GM23338 (cell line): ENCODE measurements around the gene ZBTB7A. TPM values are rescaled to one million over a fixed set of nuclear protein-coding genes. Genes with fewer than 3 reads are reported as not detected.

ENCODE experiments used
- ATAC-seq: fragments of 200-7000 bp; cut with Tn5 transposase; 3 replicates; pipeline ENCODE4 v1.9.1; 2020
- DNase-seq: peaks from one replicate; pipeline ENCODE4 v3.0.0-alpha.2; 2015; ENCODE audit warnings: low spot score
- H2AFZ ChIP-seq: fragments of 200-600 bp; sonication (generic); 2 replicates; pipeline ENCODE4 v1.8.0; 2016; ENCODE audit warnings: antibody characterized with exemption, mild to moderate bottlenecking, moderate library complexity
- H3F3A ChIP-seq: fragments of 200-600 bp; sonication (generic); replicated peaks from 2 replicates; pipeline ENCODE4 v1.8.0; 2017; ENCODE audit warnings: antibody characterized with exemption, mixed run types, low read depth
- H3K27ac ChIP-seq: fragments of 200-600 bp; sonication (generic); 2 replicates; pipeline ENCODE4 v1.6.1; 2016; ENCODE audit warnings: low read depth
- H3K27me3 ChIP-seq: fragments of 200-600 bp; sonication (generic); 2 replicates; pipeline ENCODE4 v1.8.0; 2016; ENCODE audit warnings: mild to moderate bottlenecking, mixed run types, moderate library complexity; ENCODE audit not compliant: insufficient read depth
- H3K36me3 ChIP-seq: fragments of 200-600 bp; sonication (generic); 2 replicates; pipeline ENCODE4 v1.8.0; 2016; ENCODE audit warnings: mild to moderate bottlenecking; ENCODE audit not compliant: insufficient read depth
- H3K4me1 ChIP-seq: fragments of 200-600 bp; sonication (generic); 2 replicates; pipeline ENCODE4 v1.8.0; 2016; ENCODE audit warnings: mild to moderate bottlenecking, moderate library complexity; ENCODE audit not compliant: insufficient read depth
- H3K4me2 ChIP-seq: fragments of 200-600 bp; sonication (generic); 2 replicates; pipeline ENCODE4 v1.7.1; 2017; ENCODE audit warnings: mixed run types
- H3K4me3 ChIP-seq: fragments of 200-600 bp; sonication (generic); 2 replicates; pipeline ENCODE4 v1.6.1; 2016; ENCODE audit warnings: mixed run types
- H3K79me2 ChIP-seq: fragments of 200-600 bp; sonication (generic); replicated peaks from 2 replicates; pipeline ENCODE4 v1.8.0; 2017; ENCODE audit warnings: mild to moderate bottlenecking; ENCODE audit not compliant: insufficient read depth
- H3K9me2 ChIP-seq: fragments of 200-600 bp; sonication (generic); 2 replicates; pipeline ENCODE4 v1.8.0; 2017; ENCODE audit not compliant: insufficient read depth
- H4K20me1 ChIP-seq: fragments of 200-600 bp; sonication (generic); replicated peaks from 2 replicates; pipeline ENCODE4 v1.8.0; 2017; ENCODE audit warnings: mild to moderate bottlenecking; ENCODE audit not compliant: insufficient read depth
- H3K27ac Mint-ChIP-seq: 2 replicates; pipeline ENCODE4 v1.8.0; 2020; ENCODE audit warnings: inconsistent platforms, mild to moderate bottlenecking, moderate library complexity, mixed read lengths
- H3K27me3 Mint-ChIP-seq: 3 replicates; pipeline ENCODE4 v1.8.0; 2022; ENCODE audit warnings: low read depth, mild to moderate bottlenecking, moderate library complexity, mixed read lengths, inconsistent platforms; ENCODE audit not compliant: insufficient read depth, poor library complexity
- H3K36me3 Mint-ChIP-seq: 3 replicates; pipeline ENCODE4 v1.8.0; 2021; ENCODE audit warnings: low read depth, mild to moderate bottlenecking, inconsistent platforms, moderate library complexity, mixed read lengths
- H3K4me1 Mint-ChIP-seq: 3 replicates; pipeline ENCODE4 v1.8.0; 2020; ENCODE audit warnings: mild to moderate bottlenecking, inconsistent platforms, mixed read lengths
- H3K4me3 Mint-ChIP-seq: 3 replicates; pipeline ENCODE4 v1.8.0; 2021; ENCODE audit warnings: moderate library complexity, mild to moderate bottlenecking, inconsistent platforms, mixed read lengths
- H3K9me3 Mint-ChIP-seq: 3 replicates; pipeline ENCODE4 v1.8.0; 2020; ENCODE audit warnings: moderate library complexity, mild to moderate bottlenecking, inconsistent platforms, mixed read lengths
- CREB1 ChIP-seq: fragments of 250-450 bp; sonication (Bioruptor Pico); IDR thresholded peaks from 2 replicates; pipeline ENCODE4 v1.5.0; 2020; ENCODE audit warnings: low read depth, mild to moderate bottlenecking, moderate library complexity
- EZH2 ChIP-seq: fragments of 200-600 bp; sonication (generic); IDR thresholded peaks from one replicate; pipeline ENCODE4 v1.8.0; 2017; ENCODE audit warnings: antibody characterized with exemption, mild to moderate bottlenecking, low read depth; ENCODE audit not compliant: unreplicated experiment
- EZH2phosphoT487 ChIP-seq: fragments of 200-600 bp; sonication (generic); IDR thresholded peaks from one replicate; pipeline ENCODE4 v1.8.1; 2018; ENCODE audit warnings: antibody characterized with exemption; ENCODE audit not compliant: unreplicated experiment
- JUNB ChIP-seq: IDR thresholded peaks from one replicate; pipeline ENCODE4 v1.6.1; 2016; ENCODE audit warnings: antibody characterized with exemption; ENCODE audit not compliant: unreplicated experiment
- NANOG ChIP-seq: IDR thresholded peaks from 2 replicates; pipeline ENCODE4 v1.6.1; 2016; ENCODE audit warnings: antibody characterized with exemption, borderline replicate concordance
- POLR2AphosphoS5 ChIP-seq: IDR thresholded peaks from 2 replicates; pipeline ENCODE4 v1.6.1; 2016; ENCODE audit warnings: antibody characterized with exemption, low read depth
- ZNF114 ChIP-seq: fragments of 250-450 bp; sonication (Bioruptor Pico); IDR thresholded peaks from 2 replicates; pipeline ENCODE4 v1.5.0; 2020; ENCODE audit warnings: mild to moderate bottlenecking, moderate library complexity
- ZNF331 ChIP-seq: fragments of 250-450 bp; sonication (Bioruptor Pico); IDR thresholded peaks from 2 replicates; pipeline ENCODE4 v1.5.0; 2020; ENCODE audit warnings: low read depth, mild to moderate bottlenecking, moderate library complexity
- polyA plus RNA-seq: library from polyadenylated mRNA; unstranded; fragments of >200 nt; fragmentation: Nextera tagmentation; extraction: Ambion mirVana; gene quantifications from 2 replicates; pipeline ENCODE4 v1.2.1, GENCODE V29; 2016
- total RNA-seq: library from RNA; depleted of rRNA; stranded (reverse); fragments of >200 nt; shearing (Covaris generic); gene quantifications from 2 replicates; pipeline ENCODE4 v1.2.3, GENCODE V29; 2014
- TF ChIP-seq, protein P1 (sequence below), 2 experiments: fragments of 200-600 bp in 1 of 2; sonication (generic) in 1 of 2; conservative IDR thresholded peaks; 2 replicates each; pipeline versions ENCODE4 v1.5.1 to v1.6.1; 2016 to 2017; ENCODE audit warnings: antibody characterized with exemption in 2 of 2, low read depth in 2 of 2, mild to moderate bottlenecking in 2 of 2, moderate library complexity in 1 of 2
- TF ChIP-seq, protein P2 (sequence below): fragments of 250-450 bp; sonication (Bioruptor Pico); IDR thresholded peaks from 2 replicates; pipeline ENCODE4 v1.5.0; 2020; ENCODE audit warnings: mild to moderate bottlenecking, moderate library complexity
- TF ChIP-seq, protein P3 (sequence below): IDR thresholded peaks from one replicate; pipeline ENCODE4 v1.6.1; 2018; ENCODE audit warnings: antibody characterized with exemption; ENCODE audit not compliant: unreplicated experiment
- TF ChIP-seq, protein P4 (sequence below): IDR thresholded peaks from 2 replicates; pipeline ENCODE4 v1.6.1; 2016; ENCODE audit warnings: antibody characterized with exemption

Gene ZBTB7A
- total and polyA plus RNA-seq, 2 experiments from 2014 or later: 9.5 to 35.0 TPM

DNA sequence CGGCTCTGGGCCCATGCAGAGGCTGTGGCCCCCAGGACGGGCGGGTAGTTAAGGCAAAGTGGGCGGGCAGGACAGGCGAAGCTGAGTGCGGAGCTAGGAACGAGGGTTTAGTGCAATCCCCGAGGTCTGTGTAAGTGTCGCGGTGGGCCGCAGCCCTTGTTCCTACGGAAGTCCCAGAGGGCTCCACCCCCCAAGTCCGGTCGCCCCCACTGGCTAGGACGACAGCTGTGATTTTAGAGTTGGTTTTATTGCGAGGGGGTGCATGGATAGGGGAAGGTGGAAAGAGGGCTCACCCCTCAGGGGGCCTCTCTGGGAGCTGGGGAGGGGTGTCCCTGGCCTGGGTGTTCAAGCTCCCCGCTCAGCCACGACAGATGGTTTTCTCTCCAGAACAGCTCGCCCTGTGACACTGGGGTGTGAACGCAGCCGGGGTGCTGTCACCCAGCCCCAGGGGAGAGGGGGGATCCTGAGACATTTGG is 21.7 kb downstream of the ZBTB7A start:
- 0 out of 2 replicates have a peak, but pooled peaks cover 15% of the 10 kb centered on the region for H3F3A ChIP-seq
- no peak overlapping the region for H3K4me3 ChIP-seq
- H3K4me1 Mint-ChIP-seq: peaks cover 9% of the 10 kb centered on the region
- H3K79me2 ChIP-seq: peaks cover 13% of the 10 kb centered on the region
- DNase-seq (no peak), ATAC-seq (peak; percentile 28)
- H3K9me3 Mint-ChIP-seq: no peaks in the 10 kb centered on the region; the same call in 2 of the 3 replicates
- peaks cover 20% of the 10 kb centered on the region for H3K36me3 Mint-ChIP-seq
- no peak overlapping the region for H3K4me3 Mint-ChIP-seq
- no peak overlapping the region for H2AFZ ChIP-seq
- peaks cover 16% of the 10 kb centered on the region for H4K20me1 ChIP-seq
- no peak overlapping the region for H3K27ac Mint-ChIP-seq
- H3K4me2 ChIP-seq: 0 out of 2 replicates have a peak overlapping the region, but pooled peaks have one; percentile 26
- H3K27me3 Mint-ChIP-seq: peaks cover 13% of the 10 kb centered on the region
- H3K4me1 ChIP-seq: peaks cover 14% of the 10 kb centered on the region
- H3K36me3 ChIP-seq: no peaks in the 10 kb centered on the region
- H3K27me3 ChIP-seq: no peaks in the 10 kb centered on the region
- no peaks in the 10 kb centered on the region for H3K9me2 ChIP-seq
- peak overlapping the region; percentile 32; the same call in 1 of the 2 replicates for H3K27ac ChIP-seq
- TF ChIP-seq, protein P1, sequence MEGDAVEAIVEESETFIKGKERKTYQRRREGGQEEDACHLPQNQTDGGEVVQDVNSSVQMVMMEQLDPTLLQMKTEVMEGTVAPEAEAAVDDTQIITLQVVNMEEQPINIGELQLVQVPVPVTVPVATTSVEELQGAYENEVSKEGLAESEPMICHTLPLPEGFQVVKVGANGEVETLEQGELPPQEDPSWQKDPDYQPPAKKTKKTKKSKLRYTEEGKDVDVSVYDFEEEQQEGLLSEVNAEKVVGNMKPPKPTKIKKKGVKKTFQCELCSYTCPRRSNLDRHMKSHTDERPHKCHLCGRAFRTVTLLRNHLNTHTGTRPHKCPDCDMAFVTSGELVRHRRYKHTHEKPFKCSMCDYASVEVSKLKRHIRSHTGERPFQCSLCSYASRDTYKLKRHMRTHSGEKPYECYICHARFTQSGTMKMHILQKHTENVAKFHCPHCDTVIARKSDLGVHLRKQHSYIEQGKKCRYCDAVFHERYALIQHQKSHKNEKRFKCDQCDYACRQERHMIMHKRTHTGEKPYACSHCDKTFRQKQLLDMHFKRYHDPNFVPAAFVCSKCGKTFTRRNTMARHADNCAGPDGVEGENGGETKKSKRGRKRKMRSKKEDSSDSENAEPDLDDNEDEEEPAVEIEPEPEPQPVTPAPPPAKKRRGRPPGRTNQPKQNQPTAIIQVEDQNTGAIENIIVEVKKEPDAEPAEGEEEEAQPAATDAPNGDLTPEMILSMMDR (conservative IDR thresholded peaks at IDR 0.05; ENCODE audit: low read depth in 2 of 2): no peak
- no peak for TF ChIP-seq POLR2AphosphoS5
- TF ChIP-seq, protein P2, sequence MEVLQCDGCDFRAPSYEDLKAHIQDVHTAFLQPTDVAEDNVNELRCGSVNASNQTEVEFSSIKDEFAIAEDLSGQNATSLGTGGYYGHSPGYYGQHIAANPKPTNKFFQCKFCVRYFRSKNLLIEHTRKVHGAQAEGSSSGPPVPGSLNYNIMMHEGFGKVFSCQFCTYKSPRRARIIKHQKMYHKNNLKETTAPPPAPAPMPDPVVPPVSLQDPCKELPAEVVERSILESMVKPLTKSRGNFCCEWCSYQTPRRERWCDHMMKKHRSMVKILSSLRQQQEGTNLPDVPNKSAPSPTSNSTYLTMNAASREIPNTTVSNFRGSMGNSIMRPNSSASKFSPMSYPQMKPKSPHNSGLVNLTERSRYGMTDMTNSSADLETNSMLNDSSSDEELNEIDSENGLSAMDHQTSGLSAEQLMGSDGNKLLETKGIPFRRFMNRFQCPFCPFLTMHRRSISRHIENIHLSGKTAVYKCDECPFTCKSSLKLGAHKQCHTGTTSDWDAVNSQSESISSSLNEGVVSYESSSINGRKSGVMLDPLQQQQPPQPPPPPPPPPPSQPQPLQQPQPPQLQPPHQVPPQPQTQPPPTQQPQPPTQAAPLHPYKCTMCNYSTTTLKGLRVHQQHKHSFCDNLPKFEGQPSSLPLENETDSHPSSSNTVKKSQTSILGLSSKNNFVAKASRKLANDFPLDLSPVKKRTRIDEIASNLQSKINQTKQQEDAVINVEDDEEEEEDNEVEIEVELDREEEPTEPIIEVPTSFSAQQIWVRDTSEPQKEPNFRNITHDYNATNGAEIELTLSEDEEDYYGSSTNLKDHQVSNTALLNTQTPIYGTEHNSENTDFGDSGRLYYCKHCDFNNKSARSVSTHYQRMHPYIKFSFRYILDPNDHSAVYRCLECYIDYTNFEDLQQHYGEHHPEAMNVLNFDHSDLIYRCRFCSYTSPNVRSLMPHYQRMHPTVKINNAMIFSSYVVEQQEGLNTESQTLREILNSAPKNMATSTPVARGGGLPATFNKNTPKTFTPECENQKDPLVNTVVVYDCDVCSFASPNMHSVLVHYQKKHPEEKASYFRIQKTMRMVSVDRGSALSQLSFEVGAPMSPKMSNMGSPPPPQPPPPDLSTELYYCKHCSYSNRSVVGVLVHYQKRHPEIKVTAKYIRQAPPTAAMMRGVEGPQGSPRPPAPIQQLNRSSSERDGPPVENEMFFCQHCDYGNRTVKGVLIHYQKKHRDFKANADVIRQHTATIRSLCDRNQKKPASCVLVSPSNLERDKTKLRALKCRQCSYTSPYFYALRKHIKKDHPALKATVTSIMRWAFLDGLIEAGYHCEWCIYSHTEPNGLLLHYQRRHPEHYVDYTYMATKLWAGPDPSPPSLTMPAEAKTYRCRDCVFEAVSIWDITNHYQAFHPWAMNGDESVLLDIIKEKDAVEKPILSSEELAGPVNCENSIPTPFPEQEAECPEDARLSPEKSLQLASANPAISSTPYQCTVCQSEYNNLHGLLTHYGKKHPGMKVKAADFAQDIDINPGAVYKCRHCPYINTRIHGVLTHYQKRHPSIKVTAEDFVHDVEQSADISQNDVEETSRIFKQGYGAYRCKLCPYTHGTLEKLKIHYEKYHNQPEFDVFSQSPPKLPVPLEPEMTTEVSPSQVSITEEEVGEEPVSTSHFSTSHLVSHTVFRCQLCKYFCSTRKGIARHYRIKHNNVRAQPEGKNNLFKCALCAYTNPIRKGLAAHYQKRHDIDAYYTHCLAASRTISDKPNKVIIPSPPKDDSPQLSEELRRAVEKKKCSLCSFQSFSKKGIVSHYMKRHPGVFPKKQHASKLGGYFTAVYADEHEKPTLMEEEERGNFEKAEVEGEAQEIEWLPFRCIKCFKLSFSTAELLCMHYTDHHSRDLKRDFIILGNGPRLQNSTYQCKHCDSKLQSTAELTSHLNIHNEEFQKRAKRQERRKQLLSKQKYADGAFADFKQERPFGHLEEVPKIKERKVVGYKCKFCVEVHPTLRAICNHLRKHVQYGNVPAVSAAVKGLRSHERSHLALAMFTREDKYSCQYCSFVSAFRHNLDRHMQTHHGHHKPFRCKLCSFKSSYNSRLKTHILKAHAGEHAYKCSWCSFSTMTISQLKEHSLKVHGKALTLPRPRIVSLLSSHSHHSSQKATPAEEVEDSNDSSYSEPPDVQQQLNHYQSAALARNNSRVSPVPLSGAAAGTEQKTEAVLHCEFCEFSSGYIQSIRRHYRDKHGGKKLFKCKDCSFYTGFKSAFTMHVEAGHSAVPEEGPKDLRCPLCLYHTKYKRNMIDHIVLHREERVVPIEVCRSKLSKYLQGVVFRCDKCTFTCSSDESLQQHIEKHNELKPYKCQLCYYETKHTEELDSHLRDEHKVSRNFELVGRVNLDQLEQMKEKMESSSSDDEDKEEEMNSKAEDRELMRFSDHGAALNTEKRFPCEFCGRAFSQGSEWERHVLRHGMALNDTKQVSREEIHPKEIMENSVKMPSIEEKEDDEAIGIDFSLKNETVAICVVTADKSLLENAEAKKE: no peak
- no peak for TF ChIP-seq CREB1 (CRISPR knock-in tag)
- no peak for TF ChIP-seq EZH2phosphoT487
- TF ChIP-seq, protein P3, sequence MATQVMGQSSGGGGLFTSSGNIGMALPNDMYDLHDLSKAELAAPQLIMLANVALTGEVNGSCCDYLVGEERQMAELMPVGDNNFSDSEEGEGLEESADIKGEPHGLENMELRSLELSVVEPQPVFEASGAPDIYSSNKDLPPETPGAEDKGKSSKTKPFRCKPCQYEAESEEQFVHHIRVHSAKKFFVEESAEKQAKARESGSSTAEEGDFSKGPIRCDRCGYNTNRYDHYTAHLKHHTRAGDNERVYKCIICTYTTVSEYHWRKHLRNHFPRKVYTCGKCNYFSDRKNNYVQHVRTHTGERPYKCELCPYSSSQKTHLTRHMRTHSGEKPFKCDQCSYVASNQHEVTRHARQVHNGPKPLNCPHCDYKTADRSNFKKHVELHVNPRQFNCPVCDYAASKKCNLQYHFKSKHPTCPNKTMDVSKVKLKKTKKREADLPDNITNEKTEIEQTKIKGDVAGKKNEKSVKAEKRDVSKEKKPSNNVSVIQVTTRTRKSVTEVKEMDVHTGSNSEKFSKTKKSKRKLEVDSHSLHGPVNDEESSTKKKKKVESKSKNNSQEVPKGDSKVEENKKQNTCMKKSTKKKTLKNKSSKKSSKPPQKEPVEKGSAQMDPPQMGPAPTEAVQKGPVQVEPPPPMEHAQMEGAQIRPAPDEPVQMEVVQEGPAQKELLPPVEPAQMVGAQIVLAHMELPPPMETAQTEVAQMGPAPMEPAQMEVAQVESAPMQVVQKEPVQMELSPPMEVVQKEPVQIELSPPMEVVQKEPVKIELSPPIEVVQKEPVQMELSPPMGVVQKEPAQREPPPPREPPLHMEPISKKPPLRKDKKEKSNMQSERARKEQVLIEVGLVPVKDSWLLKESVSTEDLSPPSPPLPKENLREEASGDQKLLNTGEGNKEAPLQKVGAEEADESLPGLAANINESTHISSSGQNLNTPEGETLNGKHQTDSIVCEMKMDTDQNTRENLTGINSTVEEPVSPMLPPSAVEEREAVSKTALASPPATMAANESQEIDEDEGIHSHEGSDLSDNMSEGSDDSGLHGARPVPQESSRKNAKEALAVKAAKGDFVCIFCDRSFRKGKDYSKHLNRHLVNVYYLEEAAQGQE: no peak
- TF ChIP-seq JUNB: no peak
- TF ChIP-seq, protein P4, sequence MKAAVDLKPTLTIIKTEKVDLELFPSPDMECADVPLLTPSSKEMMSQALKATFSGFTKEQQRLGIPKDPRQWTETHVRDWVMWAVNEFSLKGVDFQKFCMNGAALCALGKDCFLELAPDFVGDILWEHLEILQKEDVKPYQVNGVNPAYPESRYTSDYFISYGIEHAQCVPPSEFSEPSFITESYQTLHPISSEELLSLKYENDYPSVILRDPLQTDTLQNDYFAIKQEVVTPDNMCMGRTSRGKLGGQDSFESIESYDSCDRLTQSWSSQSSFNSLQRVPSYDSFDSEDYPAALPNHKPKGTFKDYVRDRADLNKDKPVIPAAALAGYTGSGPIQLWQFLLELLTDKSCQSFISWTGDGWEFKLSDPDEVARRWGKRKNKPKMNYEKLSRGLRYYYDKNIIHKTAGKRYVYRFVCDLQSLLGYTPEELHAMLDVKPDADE: no peak
- TF ChIP-seq NANOG: no peak
- no peak for TF ChIP-seq ZNF331
- no peak for TF ChIP-seq EZH2
- no peak for TF ChIP-seq ZNF114 (CRISPR knock-in tag)
